GM19043 (cell line): Measurements from ENCODE around the gene PIGL.
"Not testable (repeated sequence)": the region's sequence is repeated elsewhere in the genome, so short reads cannot be mapped to it uniquely, and the experiment has no call there.

Source experiments
- ATAC-seq: cut with Tn5 transposase; IDR thresholded peaks from one replicate; pipeline ENCODE4 v1.9.1; 2021; ENCODE audit warnings: low read depth; ENCODE audit not compliant: unreplicated experiment

The PIGL gene

DNA sequence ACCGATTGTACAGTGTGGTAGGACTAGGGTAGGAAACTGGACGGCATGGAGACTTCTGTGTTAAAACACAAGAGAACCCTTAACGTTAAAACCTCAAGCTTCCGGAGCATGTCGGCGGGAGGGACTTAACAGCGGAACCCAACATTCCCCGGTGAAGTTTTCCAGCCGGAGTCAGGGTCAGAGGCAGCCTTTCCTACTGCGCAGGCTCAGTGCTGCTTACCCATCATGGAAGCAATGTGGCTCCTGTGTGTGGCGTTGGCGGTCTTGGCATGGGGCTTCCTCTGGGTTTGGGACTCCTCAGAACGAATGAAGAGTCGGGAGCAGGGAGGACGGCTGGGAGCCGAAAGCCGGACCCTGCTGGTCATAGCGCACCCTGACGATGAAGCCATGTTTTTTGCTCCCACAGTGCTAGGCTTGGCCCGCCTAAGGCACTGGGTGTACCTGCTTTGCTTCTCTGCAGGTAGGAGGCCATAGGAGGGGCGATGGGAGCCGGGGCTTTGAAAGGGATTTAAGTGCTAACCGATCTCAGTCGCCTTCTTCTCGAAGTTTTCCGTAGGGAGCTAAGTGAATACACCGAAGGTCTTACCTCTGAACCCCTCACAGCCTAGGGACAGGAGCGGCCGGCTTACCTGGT, at the start of gene PIGL:
Gene PIGL, plus strand, starts transcription at position 209 of the 634 bp plus-strand sequence. Its CDS starts 17 bp downstream, at position 226.
- ATAC-seq, result peak; percentile 41

DNA sequence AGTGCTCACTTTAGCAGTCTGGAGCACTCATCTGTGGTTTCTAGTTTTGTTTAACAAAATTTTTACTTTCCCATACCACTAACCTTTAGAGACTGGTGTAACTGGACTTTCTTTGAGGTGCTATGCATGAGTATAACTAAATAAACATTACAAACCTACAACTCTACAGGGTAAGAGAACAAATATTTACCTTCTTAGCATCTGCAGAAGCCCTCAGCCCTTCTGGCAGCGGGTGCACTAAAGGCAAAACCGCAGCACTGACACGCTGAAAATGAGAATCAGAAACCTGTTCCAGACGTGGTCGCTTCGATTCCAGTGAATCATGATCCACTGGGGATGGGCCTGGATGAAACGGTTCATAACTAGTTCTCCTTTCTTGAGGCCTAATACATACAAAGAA, 45.4 kb upstream of the PIGL start:
- no peak for ATAC-seq

DNA sequence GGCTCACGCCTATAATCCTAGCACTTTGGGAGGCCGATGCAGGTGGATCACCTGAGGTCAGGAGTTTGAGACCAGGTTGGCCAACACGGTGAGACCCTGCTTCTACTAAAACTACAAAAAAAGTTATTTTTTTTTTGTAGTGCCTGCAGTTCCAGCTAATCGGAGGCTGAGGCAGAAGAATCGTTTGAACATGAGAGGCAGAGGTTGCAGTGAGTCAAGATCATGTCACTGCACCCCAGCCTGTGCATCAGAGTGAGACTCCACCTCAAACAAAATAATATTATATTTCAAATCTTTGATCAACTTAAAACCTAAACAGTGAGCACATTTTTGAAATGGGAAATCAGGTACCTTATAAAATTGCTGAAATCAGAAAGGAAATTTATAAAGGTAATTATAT, 38.2 kb upstream of the PIGL start:
- ATAC-seq, result no peak

DNA sequence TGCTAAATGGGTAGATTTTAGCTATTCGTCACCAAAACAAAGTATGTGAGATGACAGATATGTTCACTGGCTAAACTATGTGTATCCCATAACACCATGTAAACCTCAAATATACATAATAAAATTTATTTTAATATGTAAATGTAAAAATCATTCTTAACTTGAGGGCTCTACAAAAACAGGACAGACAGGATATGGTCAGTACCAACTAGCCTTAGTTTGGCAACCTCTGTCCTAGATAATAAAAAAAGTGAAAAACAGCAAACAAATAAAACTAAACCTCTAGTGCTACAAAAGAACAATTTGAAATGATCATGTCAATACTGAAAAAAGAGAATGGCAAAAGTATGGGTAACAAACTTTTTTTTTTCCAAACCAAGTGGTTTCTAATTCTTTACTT, 35.4 kb upstream of the PIGL start:
- no peak for ATAC-seq

DNA sequence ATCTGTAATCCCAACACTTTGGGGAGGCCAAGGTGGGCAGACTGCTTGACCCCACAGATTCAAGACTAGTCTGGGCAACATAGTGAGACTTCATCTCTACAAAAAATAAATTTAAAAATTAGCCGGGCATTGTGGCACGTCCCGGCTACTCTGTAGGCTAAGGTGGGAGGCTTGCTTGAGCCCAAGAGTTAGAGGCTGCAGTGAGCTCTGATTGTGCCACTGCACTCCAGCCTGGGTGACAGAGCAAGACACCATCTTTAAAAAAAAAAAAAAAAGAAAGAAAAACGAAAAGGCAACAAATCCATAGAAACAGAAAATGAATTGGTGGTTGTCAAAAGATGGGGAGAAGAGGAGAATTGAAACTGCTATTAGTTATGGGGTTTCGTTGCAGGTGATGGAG, 29.4 kb upstream of the PIGL start:
- ATAC-seq, result no peak

DNA sequence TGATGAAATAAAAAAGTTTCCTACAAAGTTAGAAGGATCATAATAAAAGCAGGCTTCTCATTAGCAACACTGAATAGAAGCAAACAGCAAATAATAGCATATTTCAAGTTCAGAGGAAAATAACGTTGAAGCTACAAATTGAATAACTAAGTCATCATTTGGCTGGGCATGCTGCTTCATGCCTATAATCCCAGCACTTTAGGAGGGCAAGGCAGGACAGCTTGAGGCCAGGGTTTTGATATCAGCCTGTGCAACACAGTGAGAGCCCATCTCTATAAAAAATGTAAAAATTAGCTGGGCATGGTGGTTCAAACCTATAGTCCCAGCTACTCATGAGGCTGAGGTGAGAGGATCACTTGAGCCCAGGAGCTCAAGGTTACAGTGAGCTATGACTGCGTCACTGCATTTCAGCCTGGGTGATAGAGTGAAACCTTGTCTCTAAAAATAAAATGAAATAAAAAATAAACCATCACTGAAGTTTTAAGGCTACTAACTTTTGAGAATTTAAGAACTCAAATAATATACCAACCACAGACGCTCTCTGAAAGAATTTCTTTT, 27.1 kb upstream of the PIGL start:
- no peak for ATAC-seq

DNA sequence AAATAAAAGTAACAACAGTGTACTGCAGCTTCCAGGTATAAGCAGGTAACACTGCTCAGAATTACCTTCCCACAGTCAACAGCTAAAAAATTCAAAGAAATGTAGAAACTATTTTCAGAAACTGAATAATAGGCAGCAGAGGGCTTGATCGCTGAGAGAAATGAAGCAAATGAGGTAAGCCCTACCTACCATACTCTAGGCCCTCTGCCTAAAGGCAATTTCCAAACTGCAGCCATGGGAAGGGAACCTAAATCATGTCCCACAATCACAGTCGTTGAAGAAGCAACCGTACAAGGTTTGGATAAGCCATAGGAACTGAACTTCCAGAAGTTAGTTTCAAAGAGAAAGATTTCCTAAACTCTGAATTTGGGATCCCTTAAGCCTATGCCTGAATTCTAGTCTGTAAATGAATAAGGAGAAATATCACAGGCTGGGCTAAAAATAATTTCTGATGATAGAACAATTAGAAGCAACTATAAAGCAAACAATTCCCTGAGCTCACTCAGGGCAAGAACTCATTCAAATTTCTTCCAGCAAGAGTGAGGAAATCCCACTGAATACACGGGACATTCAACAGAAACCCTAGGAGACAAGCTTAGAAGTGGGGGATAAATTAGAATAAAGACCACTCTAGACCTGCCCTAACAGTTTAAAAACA, 26.2 kb upstream of the PIGL start:
- no peak for ATAC-seq

DNA sequence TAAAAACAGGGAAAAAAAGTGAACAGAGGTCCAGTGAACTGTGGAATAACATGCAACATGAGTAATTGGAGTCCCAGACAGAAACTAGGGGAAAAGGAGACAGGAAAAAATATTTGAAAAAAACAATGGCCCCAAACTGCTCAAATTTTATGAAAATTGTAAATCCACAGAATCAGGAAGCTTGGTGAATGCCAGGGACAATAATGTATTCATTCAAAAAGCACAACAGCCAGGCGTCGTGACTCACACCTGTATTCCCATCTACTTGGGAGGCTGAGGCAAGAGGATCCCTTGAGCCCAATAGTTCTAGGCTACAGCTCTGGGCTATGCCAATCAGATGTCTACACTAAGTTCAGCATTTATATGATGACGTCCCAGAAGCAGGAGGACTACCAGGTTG, 25.4 kb upstream of the PIGL start:
- no peak for ATAC-seq

DNA sequence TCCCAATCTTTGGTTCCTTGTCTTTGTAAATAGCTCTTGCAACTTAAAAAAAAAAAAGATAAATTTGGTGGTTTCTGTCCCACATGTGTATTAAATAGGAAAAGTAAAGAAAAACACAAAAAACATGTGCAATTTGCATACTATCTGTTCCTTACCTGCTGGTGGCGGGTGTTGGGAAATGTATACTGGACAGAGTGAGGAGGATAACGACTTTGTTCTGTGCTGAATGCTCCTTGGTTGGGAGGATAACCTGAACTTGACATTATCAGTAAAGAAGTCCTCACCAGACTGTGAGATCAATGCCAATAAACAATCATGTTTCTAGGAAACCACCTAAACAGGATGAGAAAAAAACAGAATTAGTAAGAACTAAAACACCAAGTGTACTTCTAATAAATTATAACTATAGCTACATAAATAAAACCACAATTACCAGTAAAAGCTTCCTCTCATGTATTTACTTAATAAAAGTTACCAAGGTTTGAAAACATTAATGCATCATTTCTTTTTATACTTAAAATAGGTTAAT, 22.6 kb upstream of the PIGL start:
- ATAC-seq, result not testable (repeated sequence)

DNA sequence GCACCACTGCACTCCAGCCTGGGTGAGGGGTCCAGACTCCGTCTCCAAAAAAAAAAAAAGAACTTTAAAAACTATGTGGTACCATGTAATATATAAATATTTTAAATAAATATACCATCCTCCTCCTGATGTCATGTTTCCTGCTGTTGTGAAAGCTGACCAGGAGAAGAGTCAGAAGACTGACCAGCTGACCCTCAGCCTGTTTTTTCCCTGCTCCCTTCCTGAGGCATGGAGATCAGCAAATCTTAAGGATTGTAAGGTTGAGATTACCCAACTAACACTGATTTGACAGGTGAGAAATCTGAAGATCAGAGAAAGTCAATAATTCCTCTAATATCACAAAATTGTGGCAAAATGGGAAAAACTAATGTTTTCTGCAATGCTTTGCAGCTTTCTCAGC, 19.7 kb upstream of the PIGL start:
- no peak for ATAC-seq

DNA sequence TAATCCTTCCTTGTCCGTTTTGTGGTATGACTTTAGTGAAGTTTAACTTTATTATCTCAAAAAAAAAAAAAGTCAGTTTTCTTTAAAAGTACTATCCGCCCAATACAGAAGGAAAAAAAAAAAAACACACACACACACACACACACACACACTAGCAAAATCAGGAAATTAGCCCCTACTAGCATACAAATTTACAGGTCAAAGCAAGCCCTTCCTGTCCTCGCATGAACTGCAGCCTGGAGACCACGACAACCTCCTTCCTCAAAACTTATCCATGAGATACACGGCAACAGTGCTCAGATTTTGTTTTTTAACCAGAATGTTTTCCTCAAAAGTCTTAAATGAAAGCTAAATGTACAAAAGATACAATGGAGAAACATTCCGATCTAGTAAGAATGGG, 17.9 kb upstream of the PIGL start:
- ATAC-seq, result no peak

DNA sequence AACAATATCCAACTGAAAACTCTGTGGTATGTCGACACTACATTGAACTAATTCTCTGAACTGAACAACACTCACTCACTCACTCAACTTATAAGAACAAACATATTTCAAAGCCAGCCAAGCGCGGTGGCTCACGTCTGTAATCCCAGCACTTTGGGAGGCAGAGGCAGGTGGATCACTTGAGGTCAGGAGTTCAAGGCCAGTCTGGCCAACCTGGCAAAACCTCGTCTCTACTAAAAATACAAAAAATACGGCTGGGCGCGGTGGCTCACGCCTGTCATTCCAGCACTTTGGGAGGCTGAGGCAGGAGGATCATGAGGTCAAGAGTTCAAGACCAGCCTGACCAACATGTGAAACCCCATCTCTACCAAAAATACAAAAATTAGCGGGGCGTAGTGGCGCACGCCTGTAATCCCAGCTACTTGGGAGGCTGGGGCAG, 15.3 kb upstream of the PIGL start:
- ATAC-seq, result not testable (repeated sequence)

DNA sequence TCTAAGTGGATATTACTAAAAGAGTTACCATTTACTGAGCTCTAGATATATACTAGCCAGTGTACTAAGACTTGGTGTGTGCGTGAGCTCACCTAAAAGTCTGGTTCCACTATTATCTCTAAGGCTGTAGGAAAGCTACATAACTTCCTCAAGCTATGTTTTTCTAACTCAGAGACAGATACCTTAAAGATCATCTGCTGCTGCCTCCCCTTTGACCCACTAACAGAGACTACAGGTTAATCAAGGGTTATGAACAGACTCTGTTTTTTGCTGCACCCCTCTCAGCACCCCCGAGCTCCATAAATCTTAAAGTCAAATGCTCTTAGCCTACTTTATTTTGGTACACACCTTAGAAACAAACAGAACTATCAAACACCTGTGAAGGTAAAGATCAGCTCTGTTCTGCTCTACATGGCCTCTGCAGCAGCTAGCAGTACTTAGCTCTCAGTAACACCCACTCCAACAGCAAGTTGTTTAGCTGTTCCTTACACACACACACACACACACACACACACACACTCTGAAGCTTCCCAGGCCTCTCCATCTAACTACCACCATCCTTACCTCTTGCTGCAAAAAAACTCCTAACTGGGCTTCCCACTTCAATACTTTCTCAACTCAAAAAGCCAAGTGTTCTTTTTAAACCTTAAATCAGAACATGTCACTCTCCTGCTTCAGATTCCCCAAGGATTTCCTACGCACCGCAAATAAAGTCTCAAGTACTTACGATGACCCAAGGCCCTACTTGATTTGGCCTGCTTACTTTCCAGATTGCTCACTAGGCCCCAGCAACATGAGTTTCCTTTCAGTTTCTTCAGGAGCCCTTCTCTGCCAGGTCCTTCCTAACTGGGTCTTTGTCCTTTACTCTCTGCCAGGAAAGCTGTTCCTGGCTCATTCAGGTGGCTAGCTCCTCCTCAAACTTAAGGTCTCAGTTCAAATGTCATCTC, 14.2 kb upstream of the PIGL start:
- ATAC-seq, result not testable (repeated sequence)

DNA sequence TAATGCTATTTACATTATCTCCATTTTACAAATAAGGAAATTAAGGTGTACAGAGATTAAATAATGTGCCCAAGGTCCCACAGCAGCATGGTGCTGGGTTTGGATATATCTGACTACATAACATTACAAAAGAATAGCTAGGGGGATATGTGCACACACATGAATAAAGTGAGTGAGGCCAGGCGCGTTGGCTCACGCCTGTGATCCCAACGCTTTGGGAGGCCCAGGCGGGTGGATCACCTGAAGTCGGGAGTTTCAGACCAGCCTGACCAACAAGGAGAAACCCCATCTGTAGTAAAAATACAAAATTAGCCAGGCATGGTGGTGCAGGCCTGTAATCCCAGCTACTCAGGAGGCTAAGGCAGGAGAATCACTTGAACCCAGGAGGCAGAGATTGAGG, 12.2 kb upstream of the PIGL start:
- not testable (repeated sequence) for ATAC-seq

DNA sequence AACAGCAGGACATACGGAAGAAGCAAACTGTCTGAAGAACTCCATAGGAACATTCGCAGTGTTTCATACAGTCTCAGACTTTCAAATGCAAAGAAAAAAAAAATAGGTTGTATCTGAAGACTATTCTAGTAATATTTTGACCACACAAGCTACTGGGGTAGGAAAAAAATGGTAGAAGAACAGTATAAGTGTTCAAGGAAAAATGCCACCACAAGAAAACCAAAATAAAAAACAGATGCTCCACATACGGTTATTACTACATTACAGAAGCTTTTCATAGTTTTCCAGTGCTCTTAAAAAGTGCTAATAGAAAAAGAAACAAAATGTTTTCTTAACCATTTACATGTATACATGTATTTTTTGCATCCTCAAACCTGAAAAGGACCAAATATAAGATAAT, 5.4 kb upstream of the PIGL start:
- no peak for ATAC-seq

DNA sequence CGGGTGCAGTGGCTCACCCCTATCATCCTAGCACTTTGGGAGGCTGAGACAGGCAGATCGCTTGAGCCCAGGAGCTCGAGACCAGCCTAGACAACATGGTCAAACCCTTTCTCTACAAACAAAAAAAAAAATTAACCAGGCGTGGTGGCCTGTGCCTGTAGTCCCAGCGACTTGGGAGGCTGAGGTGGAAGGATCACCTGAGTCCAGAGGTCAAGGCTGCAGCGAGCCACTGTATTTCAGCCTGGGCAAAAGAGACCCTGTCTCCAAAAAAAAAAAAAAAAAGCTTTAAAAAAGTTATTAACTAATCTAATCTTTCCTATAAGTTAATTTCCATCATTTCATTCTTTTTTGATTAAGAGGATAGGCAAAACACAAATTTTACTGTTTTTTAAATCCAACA, 4.2 kb upstream of the PIGL start:
- no peak for ATAC-seq

DNA sequence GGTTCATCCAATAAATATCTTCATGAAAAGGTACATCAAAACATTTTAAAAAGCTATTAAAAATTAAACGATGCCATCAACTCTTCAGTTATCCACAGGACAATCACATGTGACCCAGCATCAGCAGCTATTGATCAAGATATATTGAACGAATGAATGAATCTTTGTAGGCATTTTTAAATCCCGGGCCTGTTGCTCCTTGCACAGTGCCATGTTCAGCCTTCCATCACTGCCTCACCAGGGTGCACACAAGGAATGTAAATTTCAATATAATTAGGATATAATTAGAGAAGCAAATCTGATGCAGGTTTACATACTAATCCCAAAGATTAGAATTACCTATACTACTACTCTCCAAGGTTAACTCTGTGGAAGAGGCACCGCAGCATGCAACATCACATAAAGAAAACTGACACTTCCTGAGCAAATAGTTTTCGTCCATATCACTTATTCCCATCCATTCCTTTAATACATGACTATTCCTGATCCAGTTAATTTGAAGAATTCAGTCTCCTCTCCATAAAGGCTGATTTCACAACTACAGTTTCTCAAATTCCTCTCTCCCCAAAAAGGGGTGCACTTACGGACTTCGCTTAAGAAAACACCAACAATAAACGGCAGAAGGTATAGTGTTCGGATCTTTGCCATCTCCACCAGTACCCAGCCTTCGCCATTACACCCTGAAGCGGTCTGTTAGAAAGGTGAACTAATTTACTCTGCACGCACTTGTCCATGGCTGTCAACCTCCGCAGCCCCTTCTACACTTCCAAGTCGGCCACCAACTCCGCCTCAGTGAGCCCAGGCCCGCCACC, 2.6 kb upstream of the PIGL start:
- ATAC-seq, result no peak

DNA sequence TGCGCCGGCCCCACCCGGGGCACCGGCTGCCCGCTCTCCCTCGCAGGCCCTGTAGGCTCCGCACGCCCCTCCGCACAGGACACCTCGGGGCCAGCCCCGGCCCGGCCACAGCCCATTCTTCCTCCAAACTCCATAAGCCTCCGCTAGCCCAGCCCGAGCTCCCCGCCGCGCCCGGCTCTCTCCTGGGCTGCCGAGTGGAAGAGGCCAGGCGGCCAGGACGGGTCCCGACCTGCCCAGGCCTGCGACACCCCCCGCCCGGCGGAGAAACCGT, 2.1 kb upstream of the PIGL start:
- ATAC-seq, result peak; percentile 37

DNA sequence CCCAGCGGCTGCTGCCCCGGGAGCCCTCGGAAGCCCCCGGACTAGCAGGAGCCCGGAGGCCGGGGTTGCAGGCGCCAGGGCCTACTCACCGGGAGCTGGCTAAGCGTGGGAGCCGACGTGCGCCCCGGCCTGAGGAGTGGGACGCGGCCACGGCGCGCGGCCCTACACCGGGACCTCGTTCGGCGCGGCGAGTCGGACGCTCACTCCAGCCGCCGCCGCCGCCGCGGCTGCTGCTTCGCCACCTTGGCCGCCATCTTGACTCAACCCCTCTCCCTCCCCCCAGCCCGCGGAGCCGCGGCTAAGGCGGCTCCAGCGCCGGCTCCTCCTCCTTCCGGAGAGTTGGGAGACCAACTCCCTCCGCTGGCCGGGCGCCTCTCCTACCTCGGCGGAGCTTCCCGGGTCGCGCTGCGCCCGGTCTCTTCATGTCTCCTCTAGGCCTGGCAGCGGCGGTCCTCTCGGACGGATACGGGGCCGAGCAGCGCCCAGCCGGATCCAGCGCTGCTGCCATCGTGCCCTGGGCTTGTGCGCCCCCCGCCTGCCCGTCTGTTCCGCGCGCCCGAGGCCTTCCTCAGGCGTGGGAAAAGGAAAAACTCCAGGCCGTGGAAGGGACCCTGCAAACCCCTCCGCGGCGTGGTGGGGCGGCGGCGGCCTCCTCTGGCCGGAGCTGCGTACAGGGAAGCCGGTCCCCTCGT, 1.6 kb upstream of the PIGL start, which contains the start of gene NCOR1:
Gene NCOR1, minus strand, starts transcription at position 262 of the 692 bp plus-strand sequence. CDS start 20,965 bp downstream, outside the sequence.
- peak; percentile 58 for ATAC-seq

DNA sequence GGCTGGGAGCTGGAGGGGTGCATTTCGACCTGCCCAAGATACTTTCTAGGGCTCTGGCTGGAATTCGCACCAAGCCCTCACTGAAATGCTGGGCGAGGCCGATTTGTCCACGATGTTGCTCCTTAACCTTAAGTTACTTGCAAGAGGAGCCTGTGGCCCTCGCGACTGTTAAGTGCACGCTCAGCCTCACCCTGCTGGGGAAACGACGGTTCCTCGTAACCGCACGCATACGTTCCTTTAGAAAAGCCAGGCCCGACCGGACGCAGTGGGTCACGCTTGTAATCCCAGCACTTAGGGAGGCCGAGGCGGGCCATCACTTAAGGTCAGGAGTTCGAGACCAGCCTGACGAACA, 1.1 kb upstream of the PIGL start:
- peak; percentile 5 for ATAC-seq
